Stimulated activated CD4-positive, alpha-beta T cell treated with anti-CD3 and anti-CD28 coated beads, Interleukin-15, amount 100 ng/mL, for 48 hours (primary cell): Measurements from ENCODE around the gene DRC7.

Experiments used
- DNase-seq, 2 donors: peaks; one replicate each; pipeline ENCODE4 v3.0.0-alpha.2; 2020; ENCODE audit warnings: low read depth in 2 of 2

DRC7 gene, protein sequence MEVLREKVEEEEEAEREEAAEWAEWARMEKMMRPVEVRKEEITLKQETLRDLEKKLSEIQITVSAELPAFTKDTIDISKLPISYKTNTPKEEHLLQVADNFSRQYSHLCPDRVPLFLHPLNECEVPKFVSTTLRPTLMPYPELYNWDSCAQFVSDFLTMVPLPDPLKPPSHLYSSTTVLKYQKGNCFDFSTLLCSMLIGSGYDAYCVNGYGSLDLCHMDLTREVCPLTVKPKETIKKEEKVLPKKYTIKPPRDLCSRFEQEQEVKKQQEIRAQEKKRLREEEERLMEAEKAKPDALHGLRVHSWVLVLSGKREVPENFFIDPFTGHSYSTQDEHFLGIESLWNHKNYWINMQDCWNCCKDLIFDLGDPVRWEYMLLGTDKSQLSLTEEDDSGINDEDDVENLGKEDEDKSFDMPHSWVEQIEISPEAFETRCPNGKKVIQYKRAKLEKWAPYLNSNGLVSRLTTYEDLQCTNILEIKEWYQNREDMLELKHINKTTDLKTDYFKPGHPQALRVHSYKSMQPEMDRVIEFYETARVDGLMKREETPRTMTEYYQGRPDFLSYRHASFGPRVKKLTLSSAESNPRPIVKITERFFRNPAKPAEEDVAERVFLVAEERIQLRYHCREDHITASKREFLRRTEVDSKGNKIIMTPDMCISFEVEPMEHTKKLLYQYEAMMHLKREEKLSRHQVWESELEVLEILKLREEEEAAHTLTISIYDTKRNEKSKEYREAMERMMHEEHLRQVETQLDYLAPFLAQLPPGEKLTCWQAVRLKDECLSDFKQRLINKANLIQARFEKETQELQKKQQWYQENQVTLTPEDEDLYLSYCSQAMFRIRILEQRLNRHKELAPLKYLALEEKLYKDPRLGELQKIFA

GRCh38 chr16:57694725-57695679 lies at the start of gene DRC7:
DRC7 (plus strand) TSS chr16:57694806; CDS start chr16:57697950, 3,144 bp downstream.
- no peak for DNase-seq

DNA sequence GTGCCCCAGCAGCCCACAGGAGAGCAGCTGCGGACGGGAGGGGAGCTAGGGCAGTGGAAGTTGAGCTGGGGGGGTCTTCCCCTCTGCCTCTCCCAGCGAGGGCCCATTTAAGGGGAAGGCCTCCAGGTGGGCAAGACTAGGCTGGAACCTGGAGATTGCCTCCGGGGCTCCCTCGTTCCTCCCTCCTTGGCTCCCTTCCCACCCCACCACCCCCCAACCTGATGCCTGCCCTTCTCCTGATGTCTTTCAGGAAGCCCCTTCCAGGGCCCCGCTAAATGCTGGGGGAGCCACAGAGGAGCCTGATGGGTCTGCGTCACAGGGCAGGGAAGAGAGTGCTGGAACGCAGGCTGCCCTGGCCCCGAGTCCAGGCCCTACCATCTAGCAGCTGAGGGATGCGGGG lies 49.4 kb upstream of the DRC7 start:
- no peak for DNase-seq

DNA sequence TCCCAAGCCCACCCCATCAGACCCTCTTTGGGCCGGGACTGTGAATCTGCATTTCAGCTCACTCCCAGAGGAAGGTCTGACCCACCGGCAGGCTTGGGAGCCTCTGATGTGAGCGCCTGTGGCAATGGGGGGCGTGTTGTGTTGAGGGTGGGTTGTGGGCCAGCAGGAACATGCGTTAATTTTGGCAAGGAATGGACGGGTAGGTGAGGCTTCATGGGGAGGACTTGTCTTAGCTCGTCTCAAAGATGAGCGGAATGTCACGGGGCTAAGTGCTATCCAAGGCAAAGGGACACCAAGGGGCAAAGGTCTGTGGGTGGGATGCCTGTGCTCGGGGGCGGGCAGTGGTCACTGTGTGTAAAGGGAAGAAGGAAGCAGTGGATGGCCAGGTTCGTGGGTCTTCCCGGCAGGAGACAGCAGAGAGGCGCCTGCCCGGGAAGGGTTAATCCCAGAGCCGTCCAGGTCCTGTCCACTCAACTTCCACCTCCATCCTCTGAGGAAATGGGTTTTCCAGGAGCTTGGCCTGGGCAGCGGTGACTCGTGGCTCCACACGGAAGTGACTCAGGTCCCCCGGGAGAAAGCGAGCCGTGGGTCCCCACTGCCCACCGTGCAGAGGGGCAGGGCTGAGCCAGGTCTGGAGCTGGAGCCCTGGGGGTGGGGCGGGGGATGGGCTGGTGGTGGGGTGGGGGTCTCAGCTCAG lies 48.8 kb upstream of the DRC7 start:
- DNase-seq, result no peak

DNA sequence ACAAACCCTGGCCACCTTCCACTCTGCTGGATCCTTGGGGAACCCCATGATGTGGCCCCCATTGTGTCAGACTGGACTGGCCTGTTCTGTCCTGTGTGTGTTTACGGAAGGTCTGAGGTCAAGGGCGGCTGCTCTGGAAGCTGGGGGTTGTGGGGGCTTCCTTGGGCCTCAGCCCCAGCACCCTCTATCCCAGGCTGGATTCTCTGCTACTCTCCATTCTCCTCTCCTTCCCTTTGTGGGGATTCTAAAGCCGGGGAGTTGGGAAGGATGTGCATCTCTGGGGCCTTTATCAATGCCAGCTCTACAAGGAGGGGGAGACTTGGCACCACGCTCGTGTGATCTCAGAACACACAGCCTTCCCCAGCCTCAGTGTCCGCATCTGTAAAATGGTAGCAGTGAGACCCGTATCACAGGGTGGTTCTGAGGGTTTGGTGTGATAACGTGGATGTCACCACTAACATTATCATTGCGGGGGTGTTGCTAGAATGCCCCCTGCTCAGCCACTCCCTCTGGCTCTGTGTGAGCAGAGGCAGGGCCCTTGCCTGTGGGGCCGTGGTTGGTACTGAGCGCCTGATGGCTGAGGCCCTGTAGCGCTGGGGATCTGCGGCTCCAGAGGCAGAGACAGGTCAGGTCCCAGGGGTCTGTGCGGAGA lies 48.1 kb upstream of the DRC7 start:
- DNase-seq, result no peak

GRCh38 chr16:57647136-57647875 lies 47.3 kb upstream of the DRC7 start:
- DNase-seq, result no peak

DNA sequence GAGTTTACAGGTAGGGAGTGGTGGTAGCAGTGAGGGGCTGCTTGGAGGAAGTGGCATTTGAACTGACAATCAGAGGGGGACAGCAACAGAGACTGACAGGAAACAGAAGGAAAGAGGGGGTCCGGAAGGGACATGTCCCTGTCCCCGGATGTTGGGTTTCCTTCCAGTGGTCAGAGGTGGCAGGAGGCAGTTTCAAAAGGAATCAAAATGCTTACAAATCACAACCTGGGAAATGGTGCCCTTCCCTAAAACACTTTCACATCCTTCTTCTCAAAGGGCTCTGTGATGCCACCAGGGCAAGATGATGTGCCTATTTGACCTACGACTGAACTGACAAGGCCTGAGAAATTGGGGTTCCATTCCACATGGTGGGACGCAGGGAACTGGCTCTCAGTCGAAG lies 46.5 kb upstream of the DRC7 start:
- DNase-seq, result no peak

DNA sequence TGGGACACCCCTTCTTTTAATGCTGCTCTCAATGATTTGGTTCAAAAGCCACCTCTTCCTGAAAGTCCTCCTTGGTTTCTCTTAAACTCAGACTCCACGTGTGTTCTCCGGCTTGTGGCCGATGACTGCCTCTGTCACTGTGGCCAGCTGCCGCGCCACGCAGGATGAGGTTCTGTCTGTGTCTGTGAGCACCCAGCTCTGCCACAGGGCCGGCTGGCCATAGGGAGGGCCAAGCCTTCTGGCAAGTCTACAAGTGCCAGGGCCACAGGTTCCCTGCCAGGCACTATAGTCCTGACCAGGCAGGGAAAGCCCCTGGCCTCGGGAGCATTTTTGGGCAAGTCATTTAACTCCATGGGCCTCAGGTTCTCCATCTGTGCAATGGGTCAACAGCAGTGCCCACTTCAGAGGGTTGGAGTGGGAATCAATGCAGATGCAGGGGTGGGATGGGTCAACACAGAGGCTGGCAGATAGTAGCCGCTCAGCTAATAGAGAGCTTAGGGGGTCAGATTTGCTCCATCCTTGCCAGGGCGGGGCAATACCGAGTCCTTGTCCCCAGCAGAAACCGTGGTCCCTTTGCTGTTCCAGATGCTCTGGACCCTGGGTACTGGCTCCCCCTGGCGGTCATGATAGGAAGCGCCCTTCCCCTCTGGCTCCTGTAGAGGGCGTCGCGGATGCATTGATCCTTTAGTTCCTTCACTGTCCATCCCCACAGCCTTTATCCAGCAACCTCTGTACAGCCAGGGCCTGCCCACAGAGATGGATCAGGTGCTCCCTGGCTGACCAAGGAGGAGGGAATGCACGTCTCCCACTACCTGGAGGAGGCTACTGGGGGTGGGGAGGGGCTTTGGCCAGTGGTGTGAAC lies 45.8 kb upstream of the DRC7 start:
- DNase-seq, result peak; percentile 76 to 80

GRCh38 chr16:57649443-57649751 lies 45.2 kb upstream of the DRC7 start:
- no peak for DNase-seq

GRCh38 chr16:57649846-57650245 lies 44.8 kb upstream of the DRC7 start:
- no peak for DNase-seq

DNA sequence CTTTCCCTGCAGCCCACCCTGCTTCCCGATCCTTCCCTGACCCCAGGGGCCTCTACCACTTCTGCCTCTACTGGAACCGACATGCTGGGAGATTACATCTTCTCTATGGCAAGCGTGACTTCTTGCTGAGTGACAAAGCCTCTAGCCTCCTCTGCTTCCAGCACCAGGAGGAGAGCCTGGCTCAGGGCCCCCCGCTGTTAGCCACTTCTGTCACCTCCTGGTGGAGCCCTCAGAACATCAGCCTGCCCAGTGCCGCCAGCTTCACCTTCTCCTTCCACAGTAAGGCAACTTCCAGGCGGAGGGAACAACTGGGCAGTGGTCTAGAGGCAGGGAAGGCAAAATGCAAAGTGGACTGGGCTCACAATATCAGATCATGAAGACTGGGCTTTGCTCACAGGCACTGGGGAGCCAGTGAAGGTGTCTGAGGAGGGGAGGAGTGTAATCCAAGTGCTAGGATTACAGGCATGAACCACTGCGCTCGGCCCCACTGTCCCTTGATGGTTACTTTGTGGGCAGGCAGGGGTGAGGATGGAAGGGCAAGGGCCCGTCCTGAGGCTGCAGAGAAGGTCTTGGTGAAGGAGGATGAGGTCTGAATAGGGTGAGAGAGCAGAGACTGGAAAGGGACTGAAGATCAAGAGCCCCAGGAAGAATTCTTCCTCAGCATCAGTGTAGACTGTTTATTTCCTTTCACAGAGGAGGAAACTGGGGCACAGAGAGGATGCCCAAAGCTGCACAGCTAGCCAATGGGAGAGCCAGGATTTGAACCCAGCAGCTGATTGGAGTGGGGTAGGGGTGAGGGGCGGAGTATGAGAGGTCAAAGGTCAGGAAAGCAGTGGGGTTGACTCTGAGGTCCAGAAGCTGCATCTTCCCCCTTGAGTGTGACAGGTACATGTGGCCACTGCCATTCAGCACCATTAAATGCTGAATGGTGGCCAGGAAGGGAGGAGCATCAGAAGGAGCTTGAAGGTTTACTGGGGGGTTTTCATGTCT lies 43.0 kb upstream of the DRC7 start:
- no peak for DNase-seq

- no peak for DNase-seq
These were observed 41.7 kb upstream of the DRC7 start for GRCh38 chr16:57652695-57653471.

- no peak for DNase-seq
These were observed 40.7 kb upstream of the DRC7 start for GRCh38 chr16:57653936-57654335.

GRCh38 chr16:57656342-57656955 lies 38.2 kb upstream of the DRC7 start:
- no peak for DNase-seq

DNA sequence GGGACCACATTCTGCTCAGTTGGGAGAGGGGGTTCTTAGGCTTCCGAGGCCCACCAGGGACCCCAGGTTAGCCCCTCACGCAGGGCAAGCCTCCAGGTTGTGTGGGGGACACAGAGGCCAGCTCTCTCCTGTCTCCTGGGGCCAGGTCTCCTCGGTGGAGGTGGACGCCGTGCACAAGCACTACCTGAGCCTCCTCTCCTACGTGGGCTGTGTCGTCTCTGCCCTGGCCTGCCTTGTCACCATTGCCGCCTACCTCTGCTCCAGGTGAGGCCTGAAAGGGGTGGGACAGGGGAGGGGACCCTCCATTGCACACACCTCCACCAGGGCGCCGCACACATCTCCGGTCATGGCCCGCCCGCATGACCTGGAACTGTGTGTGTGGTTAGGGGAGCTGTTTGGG lies 37.4 kb upstream of the DRC7 start:
- DNase-seq, result no peak

DNA sequence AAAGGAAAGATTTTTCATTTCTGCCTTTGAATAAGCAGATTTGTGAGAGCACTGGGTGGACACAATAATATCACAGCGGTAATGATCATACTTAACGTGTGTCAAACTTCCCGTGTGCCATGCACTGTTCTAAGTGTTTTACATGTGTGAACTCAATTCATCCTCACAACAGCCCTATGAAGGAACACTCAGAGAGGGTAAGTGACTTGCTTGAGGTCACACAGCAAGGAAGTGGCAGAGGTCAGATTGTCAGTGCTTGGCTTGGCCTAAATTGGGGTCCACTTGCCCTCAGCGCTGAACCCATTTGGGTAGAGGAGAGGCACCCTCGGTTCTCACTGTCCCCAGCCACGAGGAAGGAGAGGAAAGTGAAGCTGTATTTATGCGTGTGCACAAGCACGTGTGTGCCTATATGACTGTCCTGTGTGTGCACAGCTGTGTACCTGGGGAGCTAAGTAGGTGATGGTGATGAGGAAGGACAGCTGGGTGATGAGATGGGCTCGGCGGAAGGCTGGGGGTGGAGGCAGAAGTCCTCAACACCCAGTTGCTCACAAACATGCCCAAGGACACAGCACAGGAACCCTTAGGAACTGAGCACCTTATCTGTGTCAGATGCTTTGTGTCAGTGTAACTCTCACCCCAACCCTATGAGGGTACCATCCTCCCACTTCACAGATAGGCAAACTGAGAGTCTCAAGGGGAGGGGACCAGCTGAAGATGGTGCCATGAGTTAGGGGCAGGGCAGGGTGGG lies 36.3 kb upstream of the DRC7 start:
- DNase-seq, result no peak
